Activated CD4-positive, alpha-beta T cell treated with anti-CD3 and anti-CD28 coated beads for 1 hour (primary cell): ENCODE data around the gene NRCAM.

Experiments
- DNase-seq: peaks from one replicate; pipeline ENCODE4 v3.0.0-alpha.2; 2020

The NRCAM gene

GRCh38 chr7:108335269-108335918 is 120.8 kb downstream of the NRCAM start:
- no peak for DNase-seq

GRCh38 chr7:108332937-108333336 is 123.3 kb downstream of the NRCAM start:
- no peak for DNase-seq

GRCh38 chr7:108331971-108332370 is 124.3 kb downstream of the NRCAM start:
- no peak for DNase-seq

- no peak for DNase-seq
Measured at GRCh38 chr7:108330227-108330626, 126.0 kb downstream of the NRCAM start.

- no peak for DNase-seq
Measured at GRCh38 chr7:108329514-108329913, 126.7 kb downstream of the NRCAM start.

- no peak for DNase-seq
Measured at GRCh38 chr7:108328174-108328651, 128.0 kb downstream of the NRCAM start.

- no peak for DNase-seq
Measured at GRCh38 chr7:108327353-108327752, 128.9 kb downstream of the NRCAM start.

- DNase-seq = no peak
Measured at GRCh38 chr7:108326938-108327337, 129.3 kb downstream of the NRCAM start.

GRCh38 chr7:108324053-108325038 is 131.9 kb downstream of the NRCAM start:
- no peak for DNase-seq

- DNase-seq = no peak
Measured at GRCh38 chr7:108322925-108323832, 133.1 kb downstream of the NRCAM start.

GRCh38 chr7:108322046-108322445 is 134.2 kb downstream of the NRCAM start:
- DNase-seq = no peak

GRCh38 chr7:108321359-108321758 is 134.9 kb downstream of the NRCAM start:
- no peak for DNase-seq

GRCh38 chr7:108316708-108317107 is 139.5 kb downstream of the NRCAM start:
- DNase-seq = no peak

- no peak for DNase-seq
Measured at GRCh38 chr7:108314551-108314950, 141.7 kb downstream of the NRCAM start.

- no peak for DNase-seq
Measured at GRCh38 chr7:108314049-108314448, 142.2 kb downstream of the NRCAM start.

- DNase-seq = no peak
Measured at GRCh38 chr7:108313086-108313485, 143.2 kb downstream of the NRCAM start.

GRCh38 chr7:108311446-108312168 is 144.6 kb downstream of the NRCAM start:
- no peak for DNase-seq

GRCh38 chr7:108310351-108310750 is 145.9 kb downstream of the NRCAM start:
- no peak for DNase-seq

GRCh38 chr7:108308903-108309302 is 147.3 kb downstream of the NRCAM start:
- no peak for DNase-seq

- no peak for DNase-seq
Measured at GRCh38 chr7:108308276-108308675, 148.0 kb downstream of the NRCAM start.

- no peak for DNase-seq
Measured at GRCh38 chr7:108307595-108307994, 148.6 kb downstream of the NRCAM start.

GRCh38 chr7:108307194-108307593 is 149.0 kb downstream of the NRCAM start:
- DNase-seq = no peak
